GM12878 (cell line): ENCODE measurements around the gene ETV2. TPM values are rescaled to one million over a fixed set of nuclear protein-coding genes. Genes with fewer than 3 reads are reported as not detected.

ENCODE experiments used
- BACH1 ChIP-seq: fragments of 450-650 bp; IDR thresholded peaks from 2 replicates; pipeline ENCODE4 v1.6.1; 2017; ENCODE audit warnings: mild to moderate bottlenecking, borderline replicate concordance
- CBFB ChIP-seq: IDR thresholded peaks from 2 replicates; pipeline ENCODE4 v1.6.1; 2016; ENCODE audit warnings: antibody characterized with exemption, low read depth
- CEBPB ChIP-seq, 2 experiments: fragments of 150-350 bp in 1 of 2; IDR thresholded peaks; 2 replicates each; pipeline ENCODE4 v1.6.1; 2012 to 2014; ENCODE audit warnings: low read depth in 2 of 2, low read length in 2 of 2, borderline replicate concordance in 1 of 2, inconsistent platforms in 1 of 2
- CREB1 ChIP-seq: IDR thresholded peaks from 2 replicates; pipeline ENCODE4 v1.6.1; 2012; ENCODE audit warnings: low read depth, mild to moderate bottlenecking, inconsistent platforms
- EZH2 ChIP-seq: IDR thresholded peaks from 2 replicates; pipeline ENCODE4 v1.6.1; 2012; ENCODE audit warnings: low read depth, mild to moderate bottlenecking, control low read depth, inconsistent platforms, low read length, borderline replicate concordance; ENCODE audit not compliant: control insufficient read depth
- HDGF ChIP-seq: fragments of 450-650 bp; IDR thresholded peaks from 2 replicates; pipeline ENCODE4 v1.6.1; 2016; ENCODE audit warnings: antibody characterized with exemption
- IKZF2 ChIP-seq, 2 experiments: fragments of 450-650 bp; IDR thresholded peaks; 2 replicates each; pipeline ENCODE4 v1.6.1; 2017; ENCODE audit warnings: mild to moderate bottlenecking in 2 of 2, moderate library complexity in 2 of 2
- JUND ChIP-seq: IDR thresholded peaks from 2 replicates; pipeline ENCODE4 v1.6.1; 2012; ENCODE audit warnings: low read depth, mild to moderate bottlenecking, low read length, improper control_type of control experiment, moderate library complexity
- MYB ChIP-seq: fragments of 150-350 bp; IDR thresholded peaks from 2 replicates; pipeline ENCODE4 v1.6.1; 2014; ENCODE audit warnings: mild to moderate bottlenecking, low read depth, low read length, borderline replicate concordance
- NR2F1 ChIP-seq: fragments of 450-650 bp; conservative IDR thresholded peaks from 2 replicates; pipeline ENCODE4 v1.6.1; 2017; ENCODE audit warnings: mild to moderate bottlenecking
- NRF1 ChIP-seq: conservative IDR thresholded peaks from 2 replicates; pipeline ENCODE4 v1.6.1; 2011; ENCODE audit warnings: mild to moderate bottlenecking, low read depth, low read length, improper control_type of control experiment
- PAX8 ChIP-seq: fragments of 450-650 bp; IDR thresholded peaks from 2 replicates; pipeline ENCODE4 v1.6.1; 2017; ENCODE audit warnings: mild to moderate bottlenecking, moderate library complexity
- SMARCA5 ChIP-seq: fragments of 450-650 bp; IDR thresholded peaks from 2 replicates; pipeline ENCODE4 v1.6.1; 2017; ENCODE audit warnings: mild to moderate bottlenecking
- STAT1 ChIP-seq: fragments of 450-650 bp; conservative IDR thresholded peaks from 2 replicates; pipeline ENCODE4 v1.6.1; 2014; ENCODE audit warnings: antibody characterized with exemption, mild to moderate bottlenecking
- TBL1XR1 ChIP-seq: IDR thresholded peaks from 2 replicates; pipeline ENCODE4 v1.6.1; 2012; ENCODE audit warnings: low read depth, low read length, improper control_type of control experiment
- ZNF274 ChIP-seq: IDR thresholded peaks from one replicate; pipeline ENCODE4 v1.8.0; 2011; ENCODE audit not compliant: insufficient read length, insufficient read depth
- polyA plus RNA-seq, 11 experiments: library from polyadenylated mRNA; depleted of rRNA in 4 of 11; unstranded in 6 of 11; stranded (reverse) in 5 of 11; fragments of >200 nt; fragmentation: Nextera tagmentation in 4 of 11; fragmentation: Illumina TruSeq in 1 of 11; extraction: Ambion mirVana in 4 of 11; extraction: Trizol in 1 of 11; gene quantifications; 1 replicate in 1 of 11; 2 replicates in 10 of 11; pipeline versions ENCODE4 v1.2.1 to v1.2.3, GENCODE V29; 2011 to 2016; ENCODE audit warnings: inconsistent platforms in 2 of 11, missing spikeins in 2 of 11, low read depth in 1 of 11
- total RNA-seq, 4 experiments: library from RNA; depleted of rRNA in 3 of 4; stranded (reverse); fragments of >200 nt in 3 of 4; fragmentation: Illumina TruSeq in 1 of 4; extraction: Trizol in 1 of 4; gene quantifications; 2 replicates each; pipeline versions ENCODE4 v1.2.1 to v1.2.3, GENCODE V29; 2013 to 2021
- TF ChIP-seq, protein P1 (sequence below): IDR thresholded peaks from 2 replicates; pipeline ENCODE4 v1.6.1; 2011; ENCODE audit warnings: mild to moderate bottlenecking, low read depth, low read length, moderate library complexity; ENCODE audit not compliant: insufficient replicate concordance
- TF ChIP-seq, protein P2 (sequence below): fragments of 450-650 bp; conservative IDR thresholded peaks from 2 replicates; pipeline ENCODE4 v1.6.1; 2017; ENCODE audit warnings: mild to moderate bottlenecking, moderate library complexity
- TF ChIP-seq, protein P3 (sequence below): fragments of 450-650 bp; IDR thresholded peaks from 2 replicates; pipeline ENCODE4 v1.6.1; 2017; ENCODE audit warnings: low read depth, mild to moderate bottlenecking, moderate library complexity
- TF ChIP-seq, protein P4 (sequence below): fragments of 450-650 bp; IDR thresholded peaks from 2 replicates; pipeline ENCODE4 v1.6.1; 2017; ENCODE audit warnings: mild to moderate bottlenecking, low read depth, inconsistent platforms; ENCODE audit not compliant: poor library complexity, severe bottlenecking
- TF ChIP-seq, protein P5 (sequence below): fragments of 450-650 bp; formaldehyde crosslinking; IDR thresholded peaks from 2 replicates; pipeline ENCODE4 v1.4.0; 2020; ENCODE audit warnings: mild to moderate bottlenecking, moderate library complexity

ETV2 gene
- total and polyA plus RNA-seq, 10 of the 15 experiments (the other 5 are each of a cell fraction or from before 2014, with no cell fraction given) = 0.10 to 1.4 (median 0.54) TPM; not detected in 1

DNA sequence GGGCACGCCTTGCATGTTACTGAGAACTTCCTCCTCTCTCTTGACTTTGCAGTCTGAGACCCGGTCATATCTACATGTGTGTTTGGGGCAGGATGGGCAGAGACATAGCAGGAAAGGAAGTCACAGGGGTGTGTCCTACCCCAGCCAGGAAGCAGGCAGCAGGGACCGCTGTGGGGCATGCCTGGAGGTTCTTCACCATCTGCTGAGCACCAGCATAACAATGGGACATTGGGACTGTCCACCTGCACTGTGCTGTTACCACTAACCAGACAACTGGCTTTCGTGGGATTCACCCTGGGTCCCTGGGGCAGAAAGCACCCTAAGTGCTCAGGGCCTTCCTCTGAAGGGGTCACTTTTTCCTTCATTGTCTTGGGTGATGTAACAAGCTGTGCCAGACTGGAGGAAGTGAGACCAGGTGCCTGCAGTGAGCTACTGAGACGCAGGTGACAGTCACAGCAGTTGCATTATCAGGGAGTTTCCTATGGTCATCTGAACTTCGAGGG is 31.6 kb upstream of the ETV2 start (continued):
- TF ChIP-seq, protein P1, sequence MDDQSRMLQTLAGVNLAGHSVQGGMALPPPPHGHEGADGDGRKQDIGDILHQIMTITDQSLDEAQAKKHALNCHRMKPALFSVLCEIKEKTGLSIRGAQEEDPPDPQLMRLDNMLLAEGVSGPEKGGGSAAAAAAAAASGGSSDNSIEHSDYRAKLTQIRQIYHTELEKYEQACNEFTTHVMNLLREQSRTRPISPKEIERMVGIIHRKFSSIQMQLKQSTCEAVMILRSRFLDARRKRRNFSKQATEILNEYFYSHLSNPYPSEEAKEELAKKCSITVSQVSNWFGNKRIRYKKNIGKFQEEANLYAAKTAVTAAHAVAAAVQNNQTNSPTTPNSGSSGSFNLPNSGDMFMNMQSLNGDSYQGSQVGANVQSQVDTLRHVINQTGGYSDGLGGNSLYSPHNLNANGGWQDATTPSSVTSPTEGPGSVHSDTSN = no peak
- TF ChIP-seq, protein P2, sequence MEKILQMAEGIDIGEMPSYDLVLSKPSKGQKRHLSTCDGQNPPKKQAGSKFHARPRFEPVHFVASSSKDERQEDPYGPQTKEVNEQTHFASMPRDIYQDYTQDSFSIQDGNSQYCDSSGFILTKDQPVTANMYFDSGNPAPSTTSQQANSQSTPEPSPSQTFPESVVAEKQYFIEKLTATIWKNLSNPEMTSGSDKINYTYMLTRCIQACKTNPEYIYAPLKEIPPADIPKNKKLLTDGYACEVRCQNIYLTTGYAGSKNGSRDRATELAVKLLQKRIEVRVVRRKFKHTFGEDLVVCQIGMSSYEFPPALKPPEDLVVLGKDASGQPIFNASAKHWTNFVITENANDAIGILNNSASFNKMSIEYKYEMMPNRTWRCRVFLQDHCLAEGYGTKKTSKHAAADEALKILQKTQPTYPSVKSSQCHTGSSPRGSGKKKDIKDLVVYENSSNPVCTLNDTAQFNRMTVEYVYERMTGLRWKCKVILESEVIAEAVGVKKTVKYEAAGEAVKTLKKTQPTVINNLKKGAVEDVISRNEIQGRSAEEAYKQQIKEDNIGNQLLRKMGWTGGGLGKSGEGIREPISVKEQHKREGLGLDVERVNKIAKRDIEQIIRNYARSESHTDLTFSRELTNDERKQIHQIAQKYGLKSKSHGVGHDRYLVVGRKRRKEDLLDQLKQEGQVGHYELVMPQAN = no peak
- TF ChIP-seq SMARCA5 (no peak), IKZF2 (IDR thresholded peaks at IDR 0.05) (peak; percentile 64 to 72; a peak in 2 of 4 replicates), NRF1 (no peak), BACH1 (no peak), PAX8 (no peak), EZH2 (no peak), CBFB (no peak), ZNF274 (no peak), TBL1XR1 (no peak), HDGF (no peak), CREB1 (peak; percentile 56; the same call in 1 of the 2 replicates), CEBPB (IDR thresholded peaks at IDR 0.05; ENCODE audit: borderline replicate concordance in 1 of 2, low read depth in 2 of 2, low read length in 2 of 2) (no peak), MYB (no peak), NR2F1 (peak; percentile 27; the same call in 1 of the 2 replicates), STAT1 (no peak), JUND (no peak)
- TF ChIP-seq, protein P3, sequence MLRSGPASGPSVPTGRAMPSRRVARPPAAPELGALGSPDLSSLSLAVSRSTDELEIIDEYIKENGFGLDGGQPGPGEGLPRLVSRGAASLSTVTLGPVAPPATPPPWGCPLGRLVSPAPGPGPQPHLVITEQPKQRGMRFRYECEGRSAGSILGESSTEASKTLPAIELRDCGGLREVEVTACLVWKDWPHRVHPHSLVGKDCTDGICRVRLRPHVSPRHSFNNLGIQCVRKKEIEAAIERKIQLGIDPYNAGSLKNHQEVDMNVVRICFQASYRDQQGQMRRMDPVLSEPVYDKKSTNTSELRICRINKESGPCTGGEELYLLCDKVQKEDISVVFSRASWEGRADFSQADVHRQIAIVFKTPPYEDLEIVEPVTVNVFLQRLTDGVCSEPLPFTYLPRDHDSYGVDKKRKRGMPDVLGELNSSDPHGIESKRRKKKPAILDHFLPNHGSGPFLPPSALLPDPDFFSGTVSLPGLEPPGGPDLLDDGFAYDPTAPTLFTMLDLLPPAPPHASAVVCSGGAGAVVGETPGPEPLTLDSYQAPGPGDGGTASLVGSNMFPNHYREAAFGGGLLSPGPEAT = peak; percentile 68; the same call in 1 of the 2 replicates
- TF ChIP-seq, protein P4, sequence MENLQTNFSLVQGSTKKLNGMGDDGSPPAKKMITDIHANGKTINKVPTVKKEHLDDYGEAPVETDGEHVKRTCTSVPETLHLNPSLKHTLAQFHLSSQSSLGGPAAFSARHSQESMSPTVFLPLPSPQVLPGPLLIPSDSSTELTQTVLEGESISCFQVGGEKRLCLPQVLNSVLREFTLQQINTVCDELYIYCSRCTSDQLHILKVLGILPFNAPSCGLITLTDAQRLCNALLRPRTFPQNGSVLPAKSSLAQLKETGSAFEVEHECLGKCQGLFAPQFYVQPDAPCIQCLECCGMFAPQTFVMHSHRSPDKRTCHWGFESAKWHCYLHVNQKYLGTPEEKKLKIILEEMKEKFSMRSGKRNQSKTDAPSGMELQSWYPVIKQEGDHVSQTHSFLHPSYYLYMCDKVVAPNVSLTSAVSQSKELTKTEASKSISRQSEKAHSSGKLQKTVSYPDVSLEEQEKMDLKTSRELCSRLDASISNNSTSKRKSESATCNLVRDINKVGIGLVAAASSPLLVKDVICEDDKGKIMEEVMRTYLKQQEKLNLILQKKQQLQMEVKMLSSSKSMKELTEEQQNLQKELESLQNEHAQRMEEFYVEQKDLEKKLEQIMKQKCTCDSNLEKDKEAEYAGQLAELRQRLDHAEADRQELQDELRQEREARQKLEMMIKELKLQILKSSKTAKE = no peak
- TF ChIP-seq, protein P5, sequence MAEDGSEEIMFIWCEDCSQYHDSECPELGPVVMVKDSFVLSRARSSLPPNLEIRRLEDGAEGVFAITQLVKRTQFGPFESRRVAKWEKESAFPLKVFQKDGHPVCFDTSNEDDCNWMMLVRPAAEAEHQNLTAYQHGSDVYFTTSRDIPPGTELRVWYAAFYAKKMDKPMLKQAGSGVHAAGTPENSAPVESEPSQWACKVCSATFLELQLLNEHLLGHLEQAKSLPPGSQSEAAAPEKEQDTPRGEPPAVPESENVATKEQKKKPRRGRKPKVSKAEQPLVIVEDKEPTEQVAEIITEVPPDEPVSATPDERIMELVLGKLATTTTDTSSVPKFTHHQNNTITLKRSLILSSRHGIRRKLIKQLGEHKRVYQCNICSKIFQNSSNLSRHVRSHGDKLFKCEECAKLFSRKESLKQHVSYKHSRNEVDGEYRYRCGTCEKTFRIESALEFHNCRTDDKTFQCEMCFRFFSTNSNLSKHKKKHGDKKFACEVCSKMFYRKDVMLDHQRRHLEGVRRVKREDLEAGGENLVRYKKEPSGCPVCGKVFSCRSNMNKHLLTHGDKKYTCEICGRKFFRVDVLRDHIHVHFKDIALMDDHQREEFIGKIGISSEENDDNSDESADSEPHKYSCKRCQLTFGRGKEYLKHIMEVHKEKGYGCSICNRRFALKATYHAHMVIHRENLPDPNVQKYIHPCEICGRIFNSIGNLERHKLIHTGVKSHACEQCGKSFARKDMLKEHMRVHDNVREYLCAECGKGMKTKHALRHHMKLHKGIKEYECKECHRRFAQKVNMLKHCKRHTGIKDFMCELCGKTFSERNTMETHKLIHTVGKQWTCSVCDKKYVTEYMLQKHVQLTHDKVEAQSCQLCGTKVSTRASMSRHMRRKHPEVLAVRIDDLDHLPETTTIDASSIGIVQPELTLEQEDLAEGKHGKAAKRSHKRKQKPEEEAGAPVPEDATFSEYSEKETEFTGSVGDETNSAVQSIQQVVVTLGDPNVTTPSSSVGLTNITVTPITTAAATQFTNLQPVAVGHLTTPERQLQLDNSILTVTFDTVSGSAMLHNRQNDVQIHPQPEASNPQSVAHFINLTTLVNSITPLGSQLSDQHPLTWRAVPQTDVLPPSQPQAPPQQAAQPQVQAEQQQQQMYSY (CRISPR knock-in tag) = no peak
